Measurements from ENCODE around the gene ADAM10.

Gene ADAM10

GRCh38 chr15:58547628-58548307 lies 201.7 kb downstream of the ADAM10 start:
- Histone ChIP-seq H3K4me3 (replicated peaks; ENCODE audit: insufficient read depth, low read length) (no peak overlapping the region), H3K27ac (replicated peaks) (no peak overlapping the region)
- no peak for TF ChIP-seq REST (IDR thresholded peaks at IDR 0.05; ENCODE audit: insufficient replicate concordance, low read depth)
- TF ChIP-seq GABPA (IDR thresholded peaks at IDR 0.05; ENCODE audit: low read depth), result no peak
- no peak for TF ChIP-seq SPI1 (IDR thresholded peaks at IDR 0.05; ENCODE audit: borderline replicate concordance, low read depth)
- TF ChIP-seq CTCF (IDR thresholded peaks at IDR 0.05; ENCODE audit: insufficient read depth, low read length), result no peak
- TF ChIP-seq POLR2AphosphoS5 (IDR thresholded peaks at IDR 0.05; ENCODE audit: low read depth), result no peak

GRCh38 chr15:58546635-58547627 lies 202.6 kb downstream of the ADAM10 start:
- no peak for TF ChIP-seq SPI1 (IDR thresholded peaks at IDR 0.05; ENCODE audit: borderline replicate concordance, low read depth)
- TF ChIP-seq POLR2AphosphoS5 (IDR thresholded peaks at IDR 0.05; ENCODE audit: low read depth), result no peak
- TF ChIP-seq GABPA (IDR thresholded peaks at IDR 0.05; ENCODE audit: low read depth), result no peak
- no peak for TF ChIP-seq REST (IDR thresholded peaks at IDR 0.05; ENCODE audit: insufficient replicate concordance, low read depth)
- TF ChIP-seq CTCF (IDR thresholded peaks at IDR 0.05; ENCODE audit: insufficient read depth, low read length), result no peak
- Histone ChIP-seq H3K4me3 (replicated peaks; ENCODE audit: insufficient read depth, low read length) (no peak overlapping the region), H3K27me3 (ENCODE audit: insufficient read depth, poor library complexity, severe bottlenecking) (no peaks in the 10 kb centered on the region), H3K27ac (replicated peaks) (no peak overlapping the region)
- no peak for DNase-seq (ENCODE audit: low read depth in 1 of 2, low spot score in 1 of 2)

More at GRCh38 chr15:58547628-58548307, 201.7 kb downstream of the ADAM10 start:
- H3K27me3 ChIP-seq (ENCODE audit: insufficient read depth, poor library complexity, severe bottlenecking), result no peaks in the 10 kb centered on the region
- no peak for DNase-seq (ENCODE audit: low read depth in 1 of 2, low spot score in 1 of 2)

GRCh38 chr15:58546066-58546591 lies 203.4 kb downstream of the ADAM10 start:
- Histone ChIP-seq H3K27ac (replicated peaks) (no peak overlapping the region), H3K27me3 (ENCODE audit: insufficient read depth, poor library complexity, severe bottlenecking) (no peaks in the 10 kb centered on the region), H3K4me3 (replicated peaks; ENCODE audit: insufficient read depth, low read length) (no peak overlapping the region)
- TF ChIP-seq GABPA (IDR thresholded peaks at IDR 0.05; ENCODE audit: low read depth) (no peak), REST (IDR thresholded peaks at IDR 0.05; ENCODE audit: insufficient replicate concordance, low read depth) (no peak), POLR2AphosphoS5 (IDR thresholded peaks at IDR 0.05; ENCODE audit: low read depth) (no peak), SPI1 (IDR thresholded peaks at IDR 0.05; ENCODE audit: borderline replicate concordance, low read depth) (no peak), CTCF (IDR thresholded peaks at IDR 0.05; ENCODE audit: insufficient read depth, low read length) (no peak)
- DNase-seq (ENCODE audit: low read depth in 1 of 2, low spot score in 1 of 2), result no peak

Data from HL-60 (cell line).